Measurements from ENCODE around the gene ANKLE2. TPM values are rescaled to one million over a fixed set of nuclear protein-coding genes. Genes with fewer than 3 reads are reported as not detected.

Gene ANKLE2
- total and polyA plus RNA-seq, 2 of the 8 experiments (the other 6 are each of a cell fraction or from before 2014, with no cell fraction given), result 41.0 to 64.9 TPM

DNA sequence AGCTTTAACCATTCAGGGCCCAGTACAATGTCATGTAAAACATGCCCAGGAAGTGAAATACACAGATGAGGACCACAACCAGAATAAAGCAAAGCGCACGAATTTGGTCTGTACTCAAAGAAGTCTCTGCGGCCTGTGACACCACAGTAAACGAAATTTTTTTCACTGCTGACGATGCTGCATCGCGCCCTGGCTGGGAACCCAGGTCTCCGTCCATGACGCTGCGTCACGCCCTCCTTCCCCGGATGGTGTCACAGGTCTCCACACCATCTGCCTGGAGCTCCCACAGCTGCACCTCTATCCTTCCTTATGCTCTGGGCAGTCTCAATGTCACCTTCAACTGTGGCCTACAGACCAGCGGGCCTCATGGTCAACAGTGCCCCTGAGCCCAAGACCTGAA, 17.8 kb downstream of the ANKLE2 start:
- Histone ChIP-seq H4K8ac (ENCODE audit: extremely low read depth, insufficient read depth, low read length) (no peak overlapping the region), H3K23me2 (ENCODE audit: low read depth, low read length) (peaks cover 3% of the 10 kb centered on the region; the same call in 1 of the 2 replicates), H3K56ac (replicated peaks; ENCODE audit: insufficient read length, low read depth, low read length) (no peak overlapping the region), H3K14ac (ENCODE audit: insufficient read length) (no peak overlapping the region), H3K4me2 (ENCODE audit: insufficient read depth in 1 of 2, low read depth in 2 of 2, low read length in 2 of 2) (no peak overlapping the region), H4K20me1 (replicated peaks in 1 of 2; ENCODE audit: control insufficient read depth in 1 of 2, insufficient read depth in 2 of 2, low read length in 2 of 2) (peaks cover 8 to 24% of the 10 kb centered on the region in 2 experiments), H3K4me3 (ENCODE audit: extremely low read depth in 1 of 4, insufficient read depth in 2 of 4, low read depth in 3 of 4, low read length in 4 of 4) (no peak overlapping the region), H4K91ac (replicated peaks; ENCODE audit: insufficient read length, low read length) (no peak overlapping the region), H2AFZ (ENCODE audit: low read length) (no peak overlapping the region), H2BK15ac (ENCODE audit: low read length) (no peak overlapping the region), H4K5ac (ENCODE audit: insufficient read length, low read depth, low read length) (no peak overlapping the region), H3K9ac (replicated peaks in 1 of 4; ENCODE audit: extremely low read depth in 1 of 4, low read depth in 3 of 4, low read length in 3 of 4) (no peak overlapping the region), H2BK20ac (ENCODE audit: low read length) (no peak overlapping the region), H2BK5ac (ENCODE audit: low read depth, low read length) (no peak overlapping the region; the same call in 1 of the 2 replicates), H3K79me1 (ENCODE audit: low read depth, low read length) (peaks cover 11% of the 10 kb centered on the region), H2BK120ac (replicated peaks; ENCODE audit: low read depth, low read length) (no peak overlapping the region), H3K79me2 (ENCODE audit: control insufficient read depth in 1 of 2, insufficient read depth in 2 of 2, low read length in 2 of 2) (peaks cover 3 to 22% of the 10 kb centered on the region in 2 experiments; a peak in 3 of 4 replicates), H3K36me3 (ENCODE audit: control insufficient read depth in 2 of 4, insufficient read depth in 4 of 4, low read length in 3 of 4) (peaks cover 53 to 90% (median 81%) of the 10 kb centered on the region in 4 experiments), H3K9me3 (ENCODE audit: insufficient read depth in 2 of 2, low read depth in 1 of 2, low read length in 1 of 2) (no peaks in the 10 kb centered on the region), H3K4ac (replicated peaks; ENCODE audit: insufficient read length, low read depth, low read length) (no peak overlapping the region), H3K27ac (ENCODE audit: low read depth, low read length) (no peak overlapping the region), H3K18ac (ENCODE audit: extremely low read depth, low read length) (no peak overlapping the region), H2BK12ac (ENCODE audit: low read depth, low read length) (no peak overlapping the region), H2AK5ac (ENCODE audit: low read depth, low read length) (no peak overlapping the region), H3K23ac (ENCODE audit: insufficient read length) (no peak overlapping the region), H3K4me1 (replicated peaks in 1 of 4; ENCODE audit: control insufficient read depth in 3 of 4, insufficient read depth in 4 of 4, low read length in 3 of 4) (no peaks in the 10 kb centered on the region), H3K27me3 (replicated peaks in 1 of 4; ENCODE audit: control insufficient read depth in 3 of 4, extremely low read depth in 1 of 4, insufficient read depth in 3 of 4, low read length in 3 of 4) (no peaks in the 10 kb centered on the region)
- POLR2A ChIA-PET (ENCODE audit: partially characterized antibody), result interaction anchor here (0.6 to 1.3 kb wide), 6 partner anchors 8 to 100 kb away, joined by 3 to 4 read pairs (median 4); no protein-coding TSS in a partner anchor
- WGBS, 2 experiments (ENCODE audit: extremely low coverage in 1 of 2, insufficient coverage in 1 of 2, insufficient read length in 1 of 2, insufficient replicate concordance in 2 of 2, low coverage in 1 of 2, low lambda C conversion rate in 2 of 2, missing lambda C conversion rate in 1 of 2), result 87% methylated on average over 13 of the region's 13 CpGs; no CpG with 5 or more reads in 1 of the 2 experiments
- FAIRE-seq (no peak), DNase-seq (ENCODE audit: low read depth in 1 of 2, low spot score in 2 of 2) (no peak)
- CTCF ChIA-PET (ENCODE audit: partially characterized antibody), result interaction anchor here (1.0 to 1.6 kb wide), 4 partner anchors 10 to 30 kb away, joined by 3 to 6 read pairs (median 4); no protein-coding TSS in a partner anchor
- TF ChIP-seq EGR1 (IDR thresholded peaks at IDR 0.05; ENCODE audit: borderline replicate concordance, low read depth, low read length) (no peak), GTF2F1 (IDR thresholded peaks at IDR 0.05; ENCODE audit: borderline replicate concordance, low read depth, low read length) (no peak), SRF (IDR thresholded peaks at IDR 0.05; ENCODE audit: low read depth, low read length) (no peak), EZH2 (IDR thresholded peaks at IDR 0.05; ENCODE audit: low read depth, low read length, severe bottlenecking) (no peak), CEBPB (IDR thresholded peaks at IDR 0.05; ENCODE audit: low read depth, low read length) (no peak), GABPA (IDR thresholded peaks at IDR 0.05; ENCODE audit: borderline replicate concordance, insufficient read depth, low read length) (no peak), KDM1A (IDR thresholded peaks at IDR 0.05; ENCODE audit: borderline replicate concordance, low read length) (no peak), FOSL1 (IDR thresholded peaks at IDR 0.05; ENCODE audit: insufficient read depth, low read depth, low read length) (no peak), BACH1 (IDR thresholded peaks at IDR 0.05; ENCODE audit: low read length) (no peak), SUZ12 (IDR thresholded peaks at IDR 0.05; ENCODE audit: low read length) (no peak), ZNF274 (IDR thresholded peaks at IDR 0.05; ENCODE audit: borderline replicate concordance, extremely low read depth, low read length) (no peak)
- TF ChIP-seq, protein P1, sequence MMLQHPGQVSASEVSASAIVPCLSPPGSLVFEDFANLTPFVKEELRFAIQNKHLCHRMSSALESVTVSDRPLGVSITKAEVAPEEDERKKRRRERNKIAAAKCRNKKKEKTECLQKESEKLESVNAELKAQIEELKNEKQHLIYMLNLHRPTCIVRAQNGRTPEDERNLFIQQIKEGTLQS (IDR thresholded peaks at IDR 0.05; ENCODE audit: insufficient read depth, low read depth, low read length), result no peak

Measured in H1 (cell line).